Adrenal gland (tissue), 12 donors: ENCODE data around the gene EFEMP1. TPM values are rescaled to one million over a fixed set of nuclear protein-coding genes. Genes with fewer than 3 reads are reported as not detected.
A peak's percentile ranks its signal among the peaks of the same experiment; 100 is the strongest.

Source experiments
- DNase-seq, 7 donors: peaks; one replicate each; pipeline ENCODE4 v3.0.0-alpha.2; 2019 to 2020
- H3K27ac ChIP-seq, 5 donors: fragments of 200-600 bp; sonication (generic) in 4 of 5; 1 replicate in 3 of 5; 2 replicates in 2 of 5; pipeline versions ENCODE4 v1.5.1 to v1.8.0; 2016 to 2020; ENCODE audit warnings: mild to moderate bottlenecking in 1 of 5
- H3K27me3 ChIP-seq: fragments of 200-600 bp; 2 replicates; pipeline ENCODE4 v1.8.0; 2021
- H3K36me3 ChIP-seq, 2 donors: fragments of 200-600 bp; replicated peaks in 1 of 2; 1 replicate in 1 of 2; 2 replicates in 1 of 2; pipeline versions ENCODE4 v1.5.1 to v1.8.0; 2018 to 2022
- H3K4me1 ChIP-seq, 2 donors: fragments of 200-600 bp; replicated peaks in 1 of 2; 1 replicate in 1 of 2; 2 replicates in 1 of 2; pipeline versions ENCODE4 v1.5.1 to v1.8.0; 2018 to 2021
- H3K4me3 ChIP-seq, 4 donors: fragments of 200-600 bp; sonication (generic) in 3 of 4; one replicate each; pipeline ENCODE4 v1.5.1; 2016 to 2018
- H3K9me3 ChIP-seq, 3 donors: fragments of 200-600 bp; sonication (generic) in 1 of 3; replicated peaks in 1 of 3; 1 replicate in 2 of 3; 2 replicates in 1 of 3; pipeline versions ENCODE4 v1.5.1 to v1.8.0; 2016 to 2021
- CTCF ChIP-seq, 6 experiments: fragments of 450-650 bp in 4 of 6; fragments of 200-600 bp in 2 of 6; sonication (generic) in 1 of 6; IDR thresholded peaks; 1 replicate in 5 of 6; 2 replicates in 1 of 6; pipeline versions ENCODE4 v1.5.1 to v1.8.0; 2016 to 2021; ENCODE audit warnings: antibody characterized with exemption in 6 of 6, mild to moderate bottlenecking in 2 of 6, moderate library complexity in 1 of 6
- POLR2A ChIP-seq, 2 donors: fragments of 450-650 bp; IDR thresholded peaks; one replicate each; pipeline ENCODE4 v1.6.1; 2017; ENCODE audit warnings: antibody characterized with exemption in 2 of 2, mild to moderate bottlenecking in 2 of 2, moderate library complexity in 1 of 2
- WGBS, 4 donors: extraction: QIAGEN DNeasy Blood & Tissue Kit in 2 of 4; methylation state at CpG; one replicate each; pipeline versions ENCODE4 v1.1.5 to v1.1.7; 2013 to 2017; 5-methylcytosine and 5-hydroxymethylcytosine counted together
- intact Hi-C, 2 donors: fragments of 100-400 bp; cut with DNase I; formaldehyde crosslinking; loops; one replicate each; pipeline versions ENCODE4 v1.14.1 to v1.15.0; 2022 to 2023
- polyA plus RNA-seq, 3 donors: library from polyadenylated mRNA; stranded (reverse); fragments of 200-250 nt in 2 of 3; fragments of 350-450 nt in 1 of 3; fragmentation: Illumina TruSeq in 1 of 3; extraction: RNeasy Lipid Tissue Mini Kit (QIAGEN cat#74804) in 1 of 3; gene quantifications; one replicate each; pipeline ENCODE4 v1.2.3, GENCODE V29; 2013 to 2014
- total RNA-seq, 9 donors: library from RNA; depleted of rRNA in 4 of 9; stranded (reverse); fragments of >200 nt in 4 of 9; fragments of 120-200 nt in 1 of 9; fragmentation: NEBNext Ultra II Directional in 1 of 9; extraction: Animal tissue kit (Norgen Biotek cat#: 25700) in 1 of 9; gene quantifications; one replicate each; pipeline versions ENCODE4 v1.1.0 to v1.2.4, GENCODE V29; 2013 to 2023
- donor health status: healthy with polysubstance abuse.
- donor health status: Bipolar disorder and iron deficiency.
- donor health status: DM: yes; HTN: yes; CAD: no.
- donor health status: DM: no; HTN: no; CAD: no.
- donor health status: DM: no; HTN: no; CAD: no.
- donor health status: DM: yes; HTN: yes; CAD: no.

The EFEMP1 gene
- total and polyA plus RNA-seq, 12 donors, result 3.9 to 430 (median 124) TPM

GRCh38 chr2:55891671-55892094 is 31.9 kb downstream of the EFEMP1 start:
- Histone ChIP-seq H3K9me3 (no peaks in the 10 kb centered on the region), H3K27me3 (no peaks in the 10 kb centered on the region), H3K36me3 (no peaks in the 10 kb centered on the region), H3K27ac (peak overlapping the region in 1 of 5 donors; percentile 19), H3K4me3 (no peak overlapping the region), H3K4me1 (peaks cover 6 to 22% of the 10 kb centered on the region in 2 donors)
- intact Hi-C loops, result no loop called here
- no peak for DNase-seq
- 24 to 53% (median 48%) methylated on average over 2 of the region's 2 CpGs for WGBS, 4 donors
- TF ChIP-seq CTCF (IDR thresholded peaks at IDR 0.05) (no peak), POLR2A (IDR thresholded peaks at IDR 0.05) (no peak)

- Histone ChIP-seq H3K4me1 (peaks cover 6 to 44% of the 10 kb centered on the region in 2 donors), H3K27ac (peak overlapping the region in 1 of 5 donors; percentile 1), H3K36me3 (no peaks in the 10 kb centered on the region), H3K27me3 (no peaks in the 10 kb centered on the region), H3K9me3 (no peaks in the 10 kb centered on the region), H3K4me3 (no peak overlapping the region)
- no peak for TF ChIP-seq CTCF (IDR thresholded peaks at IDR 0.05)
- TF ChIP-seq POLR2A (IDR thresholded peaks at IDR 0.05), result no peak
- WGBS, 4 donors, result 80 to 95% (median 89%) methylated on average over 3 of the region's 3 CpGs
- DNase-seq, result no peak
- intact Hi-C loops, result no loop called here
Observed at GRCh38 chr2:55888936-55889335, 34.6 kb downstream of the EFEMP1 start.

GRCh38 chr2:55887901-55888624 is 35.5 kb downstream of the EFEMP1 start:
- intact Hi-C loops, result no loop called here
- H3K27ac ChIP-seq, result peak overlapping the region in 2 of 5 donors; percentile 43 to 50

GRCh38 chr2:55887351-55887750 is 36.2 kb downstream of the EFEMP1 start:
- no peak for TF ChIP-seq POLR2A (IDR thresholded peaks at IDR 0.05)
- TF ChIP-seq CTCF (IDR thresholded peaks at IDR 0.05), result no peak
- Histone ChIP-seq H3K4me1 (peaks cover 6 to 58% of the 10 kb centered on the region in 2 donors), H3K4me3 (no peak overlapping the region), H3K27me3 (no peaks in the 10 kb centered on the region), H3K9me3 (no peaks in the 10 kb centered on the region), H3K27ac (peak overlapping the region in 2 of 5 donors; percentile 43 to 50), H3K36me3 (no peaks in the 10 kb centered on the region)
- no peak for DNase-seq
- intact Hi-C loops, result no loop called here
- 31 to 46% (median 36%) methylated on average over 2 of the region's 2 CpGs for whole genome bisulfite sequencing, 4 donors

More at GRCh38 chr2:55887901-55888624, 35.5 kb downstream of the EFEMP1 start:
- no peaks in the 10 kb centered on the region for H3K27me3 ChIP-seq
- H3K9me3 ChIP-seq, result no peaks in the 10 kb centered on the region
- no peaks in the 10 kb centered on the region for H3K36me3 ChIP-seq
- TF ChIP-seq POLR2A (IDR thresholded peaks at IDR 0.05) (no peak), CTCF (IDR thresholded peaks at IDR 0.05) (no peak)
- H3K4me3 ChIP-seq, result no peak overlapping the region
- H3K4me1 ChIP-seq, result peaks cover 6 to 53% of the 10 kb centered on the region in 2 donors
- 73 to 78% (median 75%) methylated on average over 7 of the region's 7 CpGs for WGBS, 4 donors
- DNase-seq, result no peak
